HG02938 (cell line): ENCODE results near the gene LDLRAD4.
"Not testable (repeated sequence)": the region's sequence is repeated elsewhere in the genome, so short reads cannot be mapped to it uniquely, and the experiment has no call there.

Experiments used
- ATAC-seq: cut with Tn5 transposase; IDR thresholded peaks from one replicate; pipeline ENCODE4 v1.9.1; 2021; ENCODE audit warnings: mild to moderate bottlenecking, moderate library complexity; ENCODE audit not compliant: unreplicated experiment

The LDLRAD4 gene

DNA sequence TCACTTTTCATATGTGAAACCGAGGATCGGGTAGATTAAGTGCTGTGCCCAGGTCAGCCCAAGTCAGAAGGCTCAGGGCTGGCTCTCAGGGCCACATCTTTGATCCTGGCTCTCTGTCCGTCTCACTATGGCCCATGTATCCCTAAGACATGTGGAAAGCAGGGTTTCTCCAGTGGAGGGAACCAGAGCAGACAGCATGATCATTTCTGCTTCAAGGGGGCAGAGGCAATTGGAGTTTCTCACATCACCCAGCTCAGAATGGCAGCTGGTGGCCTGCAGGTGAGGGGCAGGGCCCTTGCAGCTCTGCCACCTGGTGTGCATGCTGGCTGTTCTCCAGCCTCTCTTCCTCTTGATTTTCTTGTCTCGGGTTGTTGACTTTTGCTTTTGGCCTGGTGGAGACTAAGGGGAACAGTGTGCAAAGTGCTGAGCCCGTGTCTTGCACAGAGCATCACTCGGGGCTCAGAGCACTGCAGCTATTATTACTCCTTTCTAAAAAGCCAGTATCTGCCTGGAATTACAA is 27.0 kb downstream of the LDLRAD4 start:
- ATAC-seq, result no peak

DNA sequence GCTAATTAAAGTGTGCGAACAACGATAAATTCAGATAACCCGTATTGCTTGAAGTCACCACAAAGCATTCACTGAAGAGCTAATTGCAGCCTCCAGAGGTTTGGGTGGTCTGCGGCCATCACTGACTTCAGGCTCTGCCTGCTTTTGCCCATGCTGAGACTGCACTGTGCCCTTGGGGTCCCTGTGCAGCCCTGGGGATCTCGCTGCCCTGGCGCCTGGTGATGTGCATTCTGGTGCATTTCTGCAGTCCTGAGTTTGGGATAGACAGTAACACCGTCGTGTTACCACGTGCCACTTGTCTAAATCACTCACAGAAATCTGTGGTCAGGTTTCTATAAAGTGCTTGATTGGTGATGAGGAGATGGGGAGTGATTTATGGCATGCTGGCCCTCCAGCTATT is 27.6 kb downstream of the LDLRAD4 start:
- no peak for ATAC-seq

DNA sequence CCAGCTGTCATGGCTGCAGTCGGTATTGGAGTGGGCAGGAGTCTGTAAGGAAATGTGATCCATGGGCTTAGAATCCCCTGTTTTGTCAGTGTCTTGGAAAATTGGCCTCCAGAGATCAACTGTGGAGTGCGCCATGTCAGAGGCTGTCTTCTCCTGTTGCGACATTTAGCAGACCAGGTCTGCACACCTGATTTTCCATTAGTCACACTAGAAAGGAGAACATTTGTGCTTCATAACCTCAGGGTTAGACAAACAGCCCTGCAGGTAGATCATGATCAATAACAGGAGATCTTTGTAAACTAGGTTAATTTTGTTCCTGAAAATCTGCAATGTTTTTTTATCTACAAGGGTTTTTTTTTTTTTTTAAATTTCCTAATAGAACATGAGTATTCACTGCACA is 28.0 kb downstream of the LDLRAD4 start:
- ATAC-seq, result no peak

DNA sequence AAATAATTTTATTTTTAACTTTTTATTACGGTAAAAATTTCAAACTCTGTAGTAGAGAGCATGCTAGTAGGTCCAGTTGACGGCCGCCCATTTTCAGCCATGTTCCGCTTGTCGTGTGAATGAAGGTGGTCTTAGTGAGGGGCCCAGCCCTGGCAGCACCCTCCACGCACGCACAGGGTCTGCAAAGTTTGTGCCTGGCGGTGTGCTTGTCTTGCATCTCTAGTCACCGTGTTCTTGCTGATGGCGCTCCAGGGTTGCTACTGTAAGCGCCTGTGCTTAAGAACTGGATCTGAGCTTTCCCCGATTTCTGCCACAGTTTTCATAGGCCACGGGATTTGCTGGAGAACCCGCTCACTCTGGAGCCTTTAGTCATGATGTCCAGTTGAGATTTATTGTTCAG is 28.9 kb downstream of the LDLRAD4 start:
- no peak for ATAC-seq

DNA sequence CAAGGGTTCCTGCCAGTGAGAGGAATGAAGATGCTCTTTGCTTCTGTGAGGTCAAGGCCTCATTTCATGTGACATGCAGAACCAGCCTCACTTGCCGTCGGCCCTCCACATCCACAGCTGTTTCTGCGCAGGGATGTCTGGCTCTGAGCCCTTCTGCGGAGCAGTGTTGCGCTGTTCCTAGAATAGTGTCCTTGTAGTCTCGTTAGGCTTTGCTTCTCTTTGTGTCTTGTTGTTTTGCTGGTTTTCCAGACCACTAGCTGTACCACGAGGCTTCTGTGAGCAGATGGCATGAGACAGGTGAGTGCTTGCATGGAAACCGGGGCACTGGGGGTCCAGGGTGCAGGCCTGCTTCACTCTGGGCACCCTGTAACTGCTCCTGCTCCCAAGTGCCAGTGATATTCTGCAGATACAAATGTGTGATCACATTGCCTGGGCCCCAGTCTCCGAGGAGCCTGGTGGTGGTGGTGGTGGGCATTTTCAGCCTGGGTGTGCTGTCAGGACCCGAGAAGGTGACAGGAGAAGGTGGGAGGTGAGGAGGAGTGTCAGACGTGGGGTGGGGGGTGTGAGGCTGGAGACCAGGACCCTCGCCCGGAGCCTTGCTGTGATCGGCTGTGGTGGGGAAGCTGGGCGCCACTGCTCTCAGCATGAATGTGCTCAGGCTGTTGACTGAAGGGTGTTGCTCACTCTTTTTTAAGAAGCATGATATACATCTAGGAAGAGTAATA is 34.3 kb downstream of the LDLRAD4 start:
- no peak for ATAC-seq

DNA sequence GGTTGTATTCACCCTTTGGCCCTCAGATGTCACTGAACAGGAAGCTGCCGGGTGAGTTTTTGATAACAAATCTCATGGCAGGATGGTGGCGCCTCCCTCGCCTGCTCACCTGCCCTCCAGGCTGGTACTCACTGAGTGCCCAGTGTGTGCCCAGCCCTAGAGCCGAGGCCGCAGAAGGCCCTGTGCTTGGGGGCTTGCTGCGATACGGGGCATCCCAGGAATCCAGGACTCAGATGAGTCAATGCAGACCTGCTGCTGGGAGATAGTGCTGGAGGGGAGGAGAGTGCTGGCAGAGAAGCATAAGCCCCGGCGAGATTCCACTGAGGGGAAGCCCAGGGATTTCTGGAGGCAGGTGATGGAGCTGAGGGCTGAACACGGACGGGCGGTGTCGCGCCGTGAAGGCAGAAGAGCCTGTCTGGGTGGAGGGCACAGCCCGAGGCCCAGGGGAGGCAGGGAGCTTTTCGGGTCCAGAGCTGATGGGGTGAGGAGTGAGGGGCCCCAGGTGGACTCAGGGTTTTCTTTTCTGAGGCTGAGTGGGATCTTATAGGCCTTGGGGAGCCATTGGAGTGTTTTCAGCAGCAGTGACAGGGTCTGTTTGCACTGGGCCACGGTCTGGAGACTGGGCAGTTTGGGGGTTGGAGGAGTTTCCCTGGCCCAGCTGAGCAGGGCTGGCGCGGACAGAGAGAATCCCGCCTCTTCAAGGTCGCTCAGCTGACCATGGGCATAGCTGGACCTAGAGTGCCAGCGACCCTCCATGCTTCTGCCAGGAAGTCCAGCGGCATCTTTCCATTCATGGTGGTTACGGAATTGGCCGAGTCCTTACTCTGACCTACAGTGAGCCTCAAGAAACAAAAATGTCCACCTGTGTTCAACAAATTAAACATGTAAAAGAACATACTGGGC is 35.5 kb downstream of the LDLRAD4 start:
- ATAC-seq, result no peak

DNA sequence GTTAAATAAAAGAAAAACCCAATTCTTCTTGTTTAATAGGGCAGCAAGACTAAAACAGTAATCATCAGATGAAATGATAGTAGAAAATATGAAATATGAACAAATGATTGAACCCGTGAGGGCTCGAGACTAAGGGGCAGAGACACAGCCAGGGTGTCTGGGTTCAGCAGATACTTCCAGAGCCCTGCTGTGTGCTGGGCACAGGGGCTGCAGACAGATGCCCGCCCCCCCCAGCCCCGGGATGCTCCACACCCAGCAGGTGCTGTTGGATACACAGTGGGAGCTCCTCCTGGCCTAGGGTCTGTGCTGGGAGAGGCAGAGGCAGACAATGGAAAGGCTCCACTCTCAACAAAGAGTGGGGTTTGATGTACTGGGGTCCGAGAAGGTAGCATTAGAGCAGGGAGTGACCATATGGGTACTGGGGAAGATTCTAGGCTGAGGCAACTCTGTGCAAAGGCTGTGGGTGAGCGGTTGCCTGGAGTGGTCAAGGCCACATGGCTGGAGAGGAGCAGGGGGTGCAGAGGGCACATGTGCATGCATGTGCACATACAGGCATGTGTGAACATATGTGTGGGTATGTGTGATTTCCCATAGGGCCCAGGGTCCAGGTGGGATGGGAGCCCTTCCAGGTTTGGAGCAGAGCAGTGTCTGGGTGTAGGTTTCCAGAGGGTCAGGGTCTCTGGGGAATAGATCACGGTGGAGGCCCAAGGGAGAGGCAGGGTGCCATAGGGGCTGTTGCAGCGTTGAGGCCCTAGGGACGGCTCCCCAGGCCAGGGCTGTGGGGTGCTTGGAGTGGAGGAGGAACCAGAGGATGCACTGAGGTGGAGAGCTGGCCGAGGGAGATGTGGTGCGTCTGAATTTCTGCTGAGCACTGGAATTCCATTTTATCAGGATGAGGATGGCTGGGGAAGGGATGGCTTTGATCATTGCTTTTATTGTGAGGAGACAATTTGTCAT is 36.7 kb downstream of the LDLRAD4 start:
- ATAC-seq, result no peak

DNA sequence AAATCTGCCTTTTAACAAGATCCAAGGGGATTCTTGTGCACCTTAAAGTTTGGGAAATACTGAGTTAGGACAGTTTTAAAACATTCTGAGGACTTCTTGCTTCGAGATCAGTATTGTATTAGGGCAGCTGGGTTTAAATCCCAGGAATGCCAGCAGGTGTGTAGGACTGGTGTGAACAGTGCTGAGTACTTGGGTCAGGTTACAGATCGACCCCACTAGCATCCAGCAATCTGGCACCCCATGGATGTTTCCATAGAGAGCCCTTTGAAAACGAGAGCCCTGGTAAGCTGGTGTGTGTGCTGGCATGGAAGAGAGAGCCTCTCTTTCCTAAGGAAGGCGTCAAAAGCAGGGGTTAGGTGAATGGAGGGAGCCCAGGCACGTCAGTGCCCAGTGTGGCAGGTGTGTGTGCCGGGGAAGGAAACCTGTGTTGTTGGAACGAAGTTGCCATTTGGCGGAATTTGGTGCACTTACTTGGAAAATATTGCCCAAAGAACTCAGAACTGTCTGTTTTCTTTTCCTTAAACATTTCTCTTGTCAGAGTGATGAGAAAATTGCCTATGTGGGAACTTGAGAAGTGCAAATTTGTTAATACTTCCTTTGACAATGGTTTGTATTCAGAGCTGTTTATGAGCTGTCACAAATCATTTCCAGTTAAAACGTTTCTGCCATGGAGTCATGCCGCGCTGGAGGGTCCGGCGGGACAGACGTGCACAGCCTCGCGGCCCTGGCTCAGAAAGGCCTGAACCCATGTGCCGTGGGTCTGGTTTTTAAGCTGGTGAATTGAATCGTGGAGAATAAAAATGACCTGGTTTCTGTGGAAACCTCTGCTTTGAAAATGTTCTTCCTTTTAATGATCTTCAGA is 38.1 kb downstream of the LDLRAD4 start:
- no peak for ATAC-seq

DNA sequence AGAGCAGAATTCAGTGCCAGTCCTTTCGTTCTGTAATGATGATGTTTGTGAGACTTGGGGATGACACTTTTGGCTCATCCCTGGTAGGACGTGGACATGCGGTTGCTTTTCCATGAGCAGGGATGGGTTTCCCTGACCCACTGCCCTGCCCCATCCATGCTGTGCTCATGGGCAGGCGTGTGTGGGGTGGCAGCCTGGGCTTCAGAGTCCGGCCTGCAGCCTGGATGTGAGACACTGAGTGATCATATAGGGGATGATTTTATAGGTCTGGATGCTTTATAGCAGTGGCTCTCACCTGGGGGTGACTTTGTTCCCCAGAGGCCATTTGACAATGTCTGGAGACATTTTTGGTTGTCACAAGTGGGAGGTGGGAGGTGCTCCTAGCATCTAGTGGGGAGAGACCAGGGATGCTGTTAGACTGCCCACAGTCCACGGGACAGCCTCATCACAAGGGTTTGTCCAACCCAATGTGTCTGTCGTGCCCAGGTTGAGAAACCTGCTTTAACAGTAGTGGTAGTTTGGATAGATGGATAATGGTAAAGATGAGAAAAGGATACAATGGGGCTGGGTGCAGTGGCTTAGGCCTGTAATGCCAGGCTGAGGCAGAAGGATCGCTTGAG is 38.9 kb downstream of the LDLRAD4 start:
- no peak for ATAC-seq

DNA sequence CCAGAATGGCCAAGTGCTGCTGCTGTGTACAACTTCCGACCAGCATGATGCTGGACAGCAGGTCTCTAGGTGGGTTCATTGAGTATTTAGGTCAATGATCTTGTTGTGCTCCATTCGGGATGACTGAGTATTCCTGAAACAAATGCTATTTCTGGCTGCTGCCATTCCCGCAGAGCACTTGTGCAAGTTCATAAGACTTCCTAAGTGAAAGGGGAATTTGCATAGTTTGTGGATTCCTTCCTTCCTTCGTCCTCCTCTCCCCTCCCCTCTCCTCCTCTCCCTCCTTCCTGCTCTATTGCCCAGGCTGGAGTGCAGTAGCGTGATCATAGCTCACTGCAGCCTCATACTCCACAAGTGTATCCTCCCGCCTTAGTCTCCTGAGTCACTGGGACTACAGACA is 40.4 kb downstream of the LDLRAD4 start:
- ATAC-seq, result no peak

DNA sequence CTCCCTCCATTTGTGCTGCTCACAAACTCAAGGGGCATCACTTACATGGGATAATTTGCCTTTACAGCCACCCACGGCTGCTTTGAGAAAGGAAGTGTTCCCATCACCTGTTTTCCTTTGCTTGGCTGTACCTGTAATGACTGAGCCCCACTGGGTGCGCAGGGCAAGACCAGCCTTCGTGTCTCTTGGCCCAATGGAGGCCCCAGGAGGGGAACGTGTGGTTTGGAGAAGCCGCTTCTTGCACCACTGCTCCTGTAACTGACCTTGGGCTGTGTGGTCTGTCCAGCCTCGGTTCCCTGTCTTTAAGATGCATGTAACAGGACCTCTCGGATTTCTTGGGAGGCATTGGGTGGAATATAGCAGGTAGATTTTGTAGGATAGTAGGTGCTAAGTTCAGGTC is 41.1 kb downstream of the LDLRAD4 start:
- ATAC-seq, result no peak

DNA sequence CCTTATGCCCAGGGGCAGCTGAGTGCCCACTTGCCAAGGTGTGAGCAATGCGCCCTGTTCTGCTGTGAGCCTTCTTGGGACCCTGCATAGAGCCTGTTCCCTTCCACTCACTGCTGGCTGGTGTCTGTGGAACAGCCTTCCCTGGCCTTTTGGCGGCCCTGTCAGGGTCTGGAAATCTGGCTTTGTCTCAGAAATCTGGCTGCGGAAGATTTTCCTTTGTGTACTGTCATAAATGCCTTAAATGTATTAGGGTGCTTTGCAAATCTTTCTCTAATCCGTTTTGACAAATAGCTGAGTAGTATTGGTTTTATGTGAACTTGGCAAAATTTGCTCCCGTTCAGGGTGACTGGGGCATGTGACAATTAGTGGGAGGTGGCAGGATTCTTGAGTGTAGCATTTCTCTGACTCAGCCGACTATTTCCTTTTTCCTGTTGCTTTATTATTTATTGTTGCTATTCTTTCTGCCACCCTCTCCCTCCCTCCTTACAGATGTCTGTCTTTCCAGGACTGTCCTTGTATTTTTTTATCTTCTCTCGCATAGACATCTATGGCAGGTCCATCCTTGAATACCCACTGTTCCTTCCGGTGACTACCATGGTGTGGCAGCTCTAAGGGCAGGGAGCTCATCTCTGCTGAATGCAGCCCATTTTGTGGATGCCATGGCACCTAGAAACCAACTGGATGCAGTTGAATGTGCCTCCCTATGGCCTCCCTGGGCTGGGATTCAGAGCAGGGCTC is 41.8 kb downstream of the LDLRAD4 start:
- ATAC-seq, result no peak

DNA sequence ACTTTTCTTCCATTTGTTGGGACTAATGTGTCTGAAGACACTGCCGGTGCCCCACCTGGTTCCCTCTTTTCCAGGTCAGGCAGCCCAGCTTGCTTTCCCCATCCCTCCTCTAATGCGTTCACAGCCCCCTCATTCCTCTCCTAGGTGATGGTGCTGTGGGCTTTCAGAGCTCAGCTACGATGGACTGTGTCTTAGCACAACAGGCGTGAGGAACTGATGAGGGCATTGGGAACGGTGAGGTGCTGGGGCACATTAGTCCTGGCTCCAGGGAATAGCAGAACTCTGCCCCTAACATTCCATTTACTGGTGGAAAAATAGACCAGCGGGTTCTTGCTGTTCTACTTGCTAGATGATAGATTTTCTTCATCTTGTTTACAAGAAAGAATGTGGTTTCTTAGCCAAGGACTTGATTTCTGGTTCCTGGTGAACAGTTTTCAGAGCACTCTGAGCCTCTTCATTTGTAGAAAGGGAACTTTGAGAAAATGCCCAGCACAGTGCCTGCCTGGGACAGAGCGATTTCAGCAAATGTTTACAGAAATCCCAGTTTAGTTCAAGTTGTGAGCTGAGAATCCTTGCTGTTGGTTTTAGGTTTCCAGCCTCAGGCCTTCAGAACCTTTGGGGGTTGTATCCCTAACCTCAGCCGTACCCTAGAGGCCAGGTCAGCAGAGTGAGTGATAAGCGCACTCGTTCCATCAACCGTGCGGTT is 42.5 kb downstream of the LDLRAD4 start:
- no peak for ATAC-seq

DNA sequence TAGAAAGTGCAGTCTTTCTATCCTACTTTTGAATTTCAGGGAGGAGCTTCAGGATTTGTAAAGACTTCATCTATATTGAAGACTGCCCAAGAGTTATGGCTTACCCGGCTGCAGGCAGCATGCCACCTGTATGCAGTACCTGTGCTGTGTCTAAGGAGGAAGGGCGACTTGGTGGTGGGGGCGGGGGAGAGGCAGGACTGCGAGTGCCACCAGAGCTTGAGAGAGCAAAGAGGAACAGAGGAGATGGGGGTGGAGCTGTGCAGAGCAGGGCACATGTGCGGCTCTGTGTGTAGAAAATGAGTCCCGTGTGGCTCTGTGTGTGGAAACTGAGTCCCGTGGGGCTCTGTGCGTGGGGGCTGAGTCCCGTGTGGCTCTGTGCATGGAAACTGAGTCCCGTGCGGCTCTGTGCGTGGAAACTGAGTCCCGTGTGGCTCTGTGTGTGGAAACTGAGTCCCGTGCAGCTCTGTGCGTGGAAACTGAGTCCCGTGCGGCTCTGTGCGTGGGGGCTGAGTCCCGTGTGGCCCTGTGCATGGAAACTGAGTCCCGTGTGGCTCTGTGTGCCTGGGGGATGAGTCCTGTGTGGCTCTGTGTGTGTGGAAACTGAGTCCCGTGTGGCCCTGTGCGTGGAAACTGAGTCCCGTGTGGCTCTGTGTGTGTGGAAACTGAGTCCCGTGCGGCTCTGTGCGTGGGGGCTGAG is 43.2 kb downstream of the LDLRAD4 start:
- no peak for ATAC-seq

DNA sequence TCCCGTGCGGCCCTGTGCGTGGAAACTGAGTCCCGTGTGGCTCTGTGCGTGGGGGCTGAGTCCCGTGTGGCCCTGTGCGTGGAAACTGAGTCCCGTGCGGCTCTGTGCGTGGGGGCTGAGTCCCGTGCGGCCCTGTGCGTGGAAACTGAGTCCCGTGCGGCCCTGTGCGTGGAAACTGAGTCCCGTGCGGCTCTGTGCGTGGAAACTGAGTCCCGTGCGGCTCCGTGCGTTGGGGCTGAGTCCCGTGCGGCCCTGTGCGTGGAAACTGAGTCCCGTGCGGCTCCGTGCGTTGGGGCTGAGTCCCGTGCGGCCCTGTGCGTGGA is 43.8 kb downstream of the LDLRAD4 start:
- not testable (repeated sequence) for ATAC-seq

DNA sequence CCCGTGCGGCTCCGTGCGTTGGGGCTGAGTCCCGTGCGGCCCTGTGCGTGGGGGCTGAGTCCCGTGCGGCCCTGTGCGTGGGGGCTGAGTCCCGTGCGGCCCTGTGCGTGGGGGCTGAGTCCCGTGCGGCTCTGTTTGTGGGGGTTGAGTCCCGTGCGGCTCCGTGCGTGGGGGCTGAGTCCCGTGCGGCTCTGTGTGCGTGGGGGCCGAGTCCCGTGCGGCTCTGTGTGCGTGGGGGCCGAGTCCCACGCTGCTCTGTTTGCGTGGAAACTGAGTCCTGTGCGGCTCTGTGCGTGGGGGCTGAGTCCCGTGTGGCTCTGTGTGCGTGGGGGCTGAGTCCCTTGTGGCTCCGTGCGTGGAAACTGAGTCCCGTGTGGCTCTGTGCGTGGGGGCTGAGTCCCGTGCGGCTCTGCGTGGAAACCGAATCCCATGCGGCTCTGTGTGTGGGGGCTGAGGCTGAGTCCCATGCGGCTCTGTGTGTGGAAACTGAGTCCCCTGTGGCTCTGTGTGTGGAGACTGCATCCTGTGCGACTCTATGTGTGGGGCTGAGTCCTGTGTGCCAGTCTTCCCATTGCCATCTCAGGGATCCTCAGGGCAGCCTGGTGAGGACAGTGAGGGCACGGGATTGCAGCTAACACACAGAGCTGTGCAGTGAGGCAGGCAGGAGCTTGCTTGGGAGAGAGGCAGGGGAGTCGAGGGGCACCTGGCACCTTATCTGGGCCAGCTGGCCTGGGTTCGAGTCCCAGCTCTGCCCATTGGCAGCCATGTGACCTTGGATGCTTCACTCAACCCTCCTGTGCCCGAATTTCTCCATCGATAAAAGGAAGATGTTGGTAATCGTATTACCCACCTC is 44.5 kb downstream of the LDLRAD4 start:
- ATAC-seq, result no peak
